ENCODE results near the gene LCLAT1. TPM values are rescaled to one million over a fixed set of nuclear protein-coding genes. Genes with fewer than 3 reads are reported as not detected.
A peak's percentile ranks its signal among the peaks of the same experiment; 100 is the strongest.
"Not testable (repeated sequence)": the region's sequence is repeated elsewhere in the genome, so short reads cannot be mapped to it uniquely, and the experiment has no call there.

LCLAT1 gene
- total RNA-seq, 2 donors from 2014 or later: 14.8 to 43.9 TPM

GRCh38 chr2:30503007-30503694, 56.1 kb downstream of the LCLAT1 start:
- no peaks in the 10 kb centered on the region for H3K36me3 ChIP-seq
- DNase-seq (ENCODE audit: low spot score) (no peak), ATAC-seq (ENCODE audit: insufficient number of reproducible peaks, low FRiP score, low read depth) (no peak)
- no peak overlapping the region for H3K4me3 ChIP-seq
- H3K27ac ChIP-seq: peak overlapping the region in 1 of 2 donors; percentile 40
- peaks cover 5 to 10% of the 10 kb centered on the region in 2 donors for H3K4me1 ChIP-seq (ENCODE audit: control insufficient read depth in 1 of 2, low read depth in 2 of 2)
- no peaks in the 10 kb centered on the region for H3K27me3 ChIP-seq (replicated peaks; ENCODE audit: insufficient read depth)
- peaks cover 7% of the 10 kb centered on the region for H3K9me3 ChIP-seq
- TF ChIP-seq CTCF (IDR thresholded peaks at IDR 0.05): peak; percentile 24

GRCh38 chr2:30503695-30504052, 56.6 kb downstream of the LCLAT1 start:
- no peak for ATAC-seq (ENCODE audit: insufficient number of reproducible peaks, low FRiP score, low read depth)

GRCh38 chr2:30504731-30505130, 57.7 kb downstream of the LCLAT1 start:
- Histone ChIP-seq H3K4me1 (ENCODE audit: control insufficient read depth in 1 of 2, low read depth in 2 of 2) (peaks cover 5 to 10% of the 10 kb centered on the region in 2 donors), H3K9me3 (peaks cover 7% of the 10 kb centered on the region), H3K27ac (no peak overlapping the region), H3K4me3 (no peak overlapping the region), H3K27me3 (replicated peaks; ENCODE audit: insufficient read depth) (no peaks in the 10 kb centered on the region), H3K36me3 (no peaks in the 10 kb centered on the region)
- DNase-seq (ENCODE audit: low spot score) (no peak), ATAC-seq (ENCODE audit: insufficient number of reproducible peaks, low FRiP score, low read depth) (no peak)
- no peak for TF ChIP-seq CTCF (IDR thresholded peaks at IDR 0.05)

More at GRCh38 chr2:30503695-30504052, 56.6 kb downstream of the LCLAT1 start:
- H3K9me3 ChIP-seq: peaks cover 7% of the 10 kb centered on the region
- H3K27ac ChIP-seq: peak overlapping the region in 1 of 2 donors; percentile 40
- H3K27me3 ChIP-seq (replicated peaks; ENCODE audit: insufficient read depth): no peaks in the 10 kb centered on the region
- H3K4me3 ChIP-seq: no peak overlapping the region
- no peak for DNase-seq (ENCODE audit: low spot score)
- no peak for TF ChIP-seq CTCF (IDR thresholded peaks at IDR 0.05)
- peaks cover 5 to 10% of the 10 kb centered on the region in 2 donors for H3K4me1 ChIP-seq (ENCODE audit: control insufficient read depth in 1 of 2, low read depth in 2 of 2)
- no peaks in the 10 kb centered on the region for H3K36me3 ChIP-seq

GRCh38 chr2:30505500-30506180, 58.6 kb downstream of the LCLAT1 start:
- H3K27me3 ChIP-seq (replicated peaks; ENCODE audit: insufficient read depth): no peaks in the 10 kb centered on the region
- no peak for ATAC-seq (ENCODE audit: insufficient number of reproducible peaks, low FRiP score, low read depth)
- no peak overlapping the region for H3K4me3 ChIP-seq
- DNase-seq (ENCODE audit: low spot score): no peak
- TF ChIP-seq CTCF (IDR thresholded peaks at IDR 0.05): no peak
- H3K4me1 ChIP-seq (ENCODE audit: control insufficient read depth in 1 of 2, low read depth in 2 of 2): peaks cover 5 to 10% of the 10 kb centered on the region in 2 donors
- no peaks in the 10 kb centered on the region for H3K36me3 ChIP-seq
- peaks cover 7% of the 10 kb centered on the region for H3K9me3 ChIP-seq
- no peak overlapping the region for H3K27ac ChIP-seq

- ATAC-seq (ENCODE audit: insufficient number of reproducible peaks, low FRiP score, low read depth); H3K27me3 ChIP-seq (replicated peaks; ENCODE audit: insufficient read depth); H3K9me3 ChIP-seq; DNase-seq (ENCODE audit: low spot score); H3K36me3 ChIP-seq; H3K27ac ChIP-seq; H3K4me3 ChIP-seq: not testable (repeated sequence)
- H3K4me1 ChIP-seq (ENCODE audit: control insufficient read depth in 1 of 2, low read depth in 2 of 2): peaks cover 8 to 10% of the 10 kb centered on the region in 2 donors
These were observed 60.4 kb downstream of the LCLAT1 start for GRCh38 chr2:30507460-30507859.
